ENCODE measurements around the gene TTN.

TTN gene

GRCh38 chr2:178536037-178536436 lies 271.2 kb downstream of the TTN start:
- no peak for TF ChIP-seq ZFP3 (CRISPR knock-in tag; IDR thresholded peaks at IDR 0.05)
- no peak for TF ChIP-seq RARB (CRISPR knock-in tag; IDR thresholded peaks at IDR 0.05)
- no peak for TF ChIP-seq ISL1 (CRISPR knock-in tag; IDR thresholded peaks at IDR 0.05)
- TF ChIP-seq SNAI2 (CRISPR knock-in tag; IDR thresholded peaks at IDR 0.05), result no peak
- TF ChIP-seq ZC3H10 (CRISPR knock-in tag; IDR thresholded peaks at IDR 0.05), result no peak
- TF ChIP-seq TCF4 (CRISPR knock-in tag; IDR thresholded peaks at IDR 0.05; ENCODE audit: borderline replicate concordance), result no peak
- no peak for TF ChIP-seq PPARA (CRISPR knock-in tag; IDR thresholded peaks at IDR 0.05; ENCODE audit: borderline replicate concordance)
- no peak for TF ChIP-seq PATZ1 (CRISPR knock-in tag; IDR thresholded peaks at IDR 0.05; ENCODE audit: borderline replicate concordance)
- TF ChIP-seq POU6F1 (CRISPR knock-in tag; IDR thresholded peaks at IDR 0.05; ENCODE audit: borderline replicate concordance, low read depth), result no peak
- TF ChIP-seq GLIS3 (CRISPR knock-in tag; IDR thresholded peaks at IDR 0.05), result no peak
- TF ChIP-seq CREB5 (CRISPR knock-in tag; IDR thresholded peaks at IDR 0.05; ENCODE audit: low read depth), result no peak
- no peak for TF ChIP-seq ESRRG (CRISPR knock-in tag; IDR thresholded peaks at IDR 0.05)
- no peak for TF ChIP-seq ZNF565 (CRISPR knock-in tag; conservative IDR thresholded peaks at IDR 0.05; ENCODE audit: low read depth)
- no peak for TF ChIP-seq TSHZ2 (CRISPR knock-in tag; IDR thresholded peaks at IDR 0.05)
- ATAC-seq, result no peak

- TF ChIP-seq CREB5 (CRISPR knock-in tag; IDR thresholded peaks at IDR 0.05; ENCODE audit: low read depth) (no peak), GLIS3 (CRISPR knock-in tag; IDR thresholded peaks at IDR 0.05) (no peak), ISL1 (CRISPR knock-in tag; IDR thresholded peaks at IDR 0.05) (no peak), SNAI2 (CRISPR knock-in tag; IDR thresholded peaks at IDR 0.05) (no peak), TCF4 (CRISPR knock-in tag; IDR thresholded peaks at IDR 0.05; ENCODE audit: borderline replicate concordance) (no peak)
These were observed 276.1 kb downstream of the TTN start for GRCh38 chr2:178531168-178531567.

GRCh38 chr2:178530625-178531142 lies 276.5 kb downstream of the TTN start:
- ATAC-seq, result no peak
- TF ChIP-seq ESRRG (CRISPR knock-in tag; IDR thresholded peaks at IDR 0.05) (no peak), PATZ1 (CRISPR knock-in tag; IDR thresholded peaks at IDR 0.05; ENCODE audit: borderline replicate concordance) (no peak), PPARA (CRISPR knock-in tag; IDR thresholded peaks at IDR 0.05; ENCODE audit: borderline replicate concordance) (no peak), CREB5 (CRISPR knock-in tag; IDR thresholded peaks at IDR 0.05; ENCODE audit: low read depth) (no peak), TOX (CRISPR knock-in tag; IDR thresholded peaks at IDR 0.05; ENCODE audit: borderline replicate concordance) (no peak), ARNTL (CRISPR knock-in tag; IDR thresholded peaks at IDR 0.05; ENCODE audit: borderline replicate concordance, low read depth) (no peak)

More at GRCh38 chr2:178531168-178531567, 276.1 kb downstream of the TTN start:
- ATAC-seq, result no peak

Measured in SK-N-SH treated with all-trans-retinoic acid at 6 μM for 48 hours (cell line).